ENCODE results near the gene TBC1D13. TPM values are rescaled to one million over a fixed set of nuclear protein-coding genes. Genes with fewer than 3 reads are reported as not detected.

Gene TBC1D13
- total and polyA plus RNA-seq, 9 of the 15 experiments (the other 6 are each of a cell fraction or from before 2014, with no cell fraction given), result 2.3 to 28.7 (median 11.4) TPM

GRCh38 chr9:128818839-128819715 lies 32.0 kb downstream of the TBC1D13 start (continued):
- TF ChIP-seq FOXA1 (IDR thresholded peaks at IDR 0.05; ENCODE audit: borderline replicate concordance) (no peak), ZNF239 (CRISPR knock-in tag; IDR thresholded peaks at IDR 0.05) (no peak), NR3C1 (CRISPR knock-in tag; IDR thresholded peaks at IDR 0.05) (no peak), BDP1 (IDR thresholded peaks at IDR 0.05; ENCODE audit: insufficient read depth, insufficient read length) (no peak), SAFB (IDR thresholded peaks at IDR 0.05; ENCODE audit: borderline replicate concordance, low read depth, low read length) (no peak; the same call in 1 of the 2 replicates), RBM34 (IDR thresholded peaks at IDR 0.05; ENCODE audit: borderline replicate concordance, insufficient read depth, low read length) (no peak), FOXK2 (conservative IDR thresholded peaks at IDR 0.05 in 1 of 2, IDR thresholded peaks at IDR 0.05 in 1 of 2; ENCODE audit: low read depth in 2 of 2) (no peak), E2F4 (CRISPR knock-in tag; IDR thresholded peaks at IDR 0.05; ENCODE audit: low read depth) (no peak), HMG20A (CRISPR knock-in tag; conservative IDR thresholded peaks at IDR 0.05) (no peak), KAT2B (IDR thresholded peaks at IDR 0.05; ENCODE audit: low read depth, low read length) (no peak), ZC3H8 (IDR thresholded peaks at IDR 0.05) (no peak), EP300 (IDR thresholded peaks at IDR 0.05; ENCODE audit: low read length) (no peak), ETV1 (tag; conservative IDR thresholded peaks at IDR 0.05; ENCODE audit: low read depth) (no peak), ZNF583 (CRISPR knock-in tag; IDR thresholded peaks at IDR 0.05) (no peak), FOXK1 (CRISPR knock-in tag; IDR thresholded peaks at IDR 0.05; ENCODE audit: borderline replicate concordance) (no peak), CBX8 (IDR thresholded peaks at IDR 0.05; ENCODE audit: borderline replicate concordance, extremely low read depth, low read depth, low read length, poor library complexity, severe bottlenecking) (no peak), PPARD (CRISPR knock-in tag; IDR thresholded peaks at IDR 0.05) (no peak), LARP7 (IDR thresholded peaks at IDR 0.05) (no peak), HIVEP1 (CRISPR knock-in tag; IDR thresholded peaks at IDR 0.05) (no peak), HMBOX1 (IDR thresholded peaks at IDR 0.05) (no peak), ETS2 (tag; IDR thresholded peaks at IDR 0.05; ENCODE audit: borderline replicate concordance, poor library complexity, severe bottlenecking) (no peak), GABPA (tag; conservative IDR thresholded peaks at IDR 0.05; ENCODE audit: low read depth) (no peak), ATF3 (IDR thresholded peaks at IDR 0.05) (no peak), ATF3 (CRISPR knock-in tag; conservative IDR thresholded peaks at IDR 0.05) (no peak), SOX6 (IDR thresholded peaks at IDR 0.05) (no peak), ZNF324 (CRISPR knock-in tag; IDR thresholded peaks at IDR 0.05) (no peak), ZNF79 (CRISPR knock-in tag; IDR thresholded peaks at IDR 0.05; ENCODE audit: low read depth) (no peak), MAFG (tag; conservative IDR thresholded peaks at IDR 0.05) (no peak)
